ENCODE results near the gene DGCR6.
A peak's percentile ranks its signal among the peaks of the same experiment; 100 is the strongest.
"Not testable (repeated sequence)": the region's sequence is repeated elsewhere in the genome, so short reads cannot be mapped to it uniquely, and the experiment has no call there.

DGCR6 gene

DNA sequence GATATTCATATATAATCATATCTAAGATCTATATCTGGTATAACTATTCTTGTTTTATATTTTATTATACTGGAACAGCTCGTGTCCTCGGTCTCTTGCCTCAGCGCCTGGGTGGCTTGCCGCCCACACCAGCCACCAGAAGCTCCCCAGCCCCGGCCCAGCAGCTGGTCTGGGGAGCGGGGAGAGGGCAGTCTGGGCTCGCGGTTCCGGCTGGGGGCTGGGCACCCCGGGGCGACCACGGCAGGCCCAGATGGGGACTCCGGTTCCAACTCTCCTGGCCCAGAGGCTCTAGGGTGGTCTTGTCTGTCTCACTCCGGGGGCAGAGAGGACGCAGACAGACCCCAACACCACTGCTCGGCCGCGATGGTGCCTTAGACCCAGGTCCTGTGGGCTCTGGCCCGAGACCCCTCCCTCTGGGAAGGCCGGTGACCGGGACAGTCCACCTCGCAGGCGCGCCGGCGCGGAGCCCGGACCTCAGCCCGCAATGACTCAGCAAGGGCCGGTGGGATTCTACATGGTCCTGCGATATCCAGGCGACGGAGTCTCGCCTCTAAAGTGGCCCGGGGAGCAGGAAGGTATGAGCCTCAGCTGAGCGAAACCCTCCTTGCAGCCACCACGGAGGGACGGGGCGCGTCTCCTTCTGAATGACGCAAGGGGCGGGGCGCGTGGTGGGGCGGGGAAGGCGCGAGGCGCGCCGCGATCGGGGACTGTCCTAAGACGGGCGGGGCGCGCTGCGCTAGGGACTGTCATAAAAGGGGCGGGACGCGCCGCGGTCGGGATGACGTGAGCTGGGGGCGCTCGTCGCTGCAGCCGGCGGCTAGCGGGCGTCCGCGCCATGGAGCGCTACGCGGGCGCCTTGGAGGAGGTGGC lies at the start of gene DGCR6:
Gene DGCR6, plus strand, starts transcription at position 781 of the 870 bp plus-strand sequence. Its CDS starts 55 bp downstream, at position 836.
- FAIRE-seq = no peak

DNA sequence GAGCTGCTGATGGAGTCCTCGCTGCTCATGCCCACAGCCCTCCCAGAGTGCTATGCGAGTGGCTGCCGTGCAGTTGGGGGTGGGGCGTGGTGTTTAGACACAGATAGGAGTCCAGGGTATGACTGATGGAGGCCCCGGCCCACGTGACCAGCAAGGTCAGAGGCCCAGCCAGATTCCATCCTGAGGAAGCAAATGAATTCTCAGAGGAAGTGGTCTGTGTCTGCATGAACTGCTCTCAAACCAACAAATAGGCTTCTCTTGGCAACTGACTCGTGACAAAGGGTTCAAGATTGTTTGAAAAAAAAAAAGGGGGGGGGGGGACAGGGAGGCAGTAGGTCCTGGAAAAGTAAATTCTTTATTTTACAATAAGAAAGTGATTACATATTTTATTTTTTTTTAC lies 46.8 kb upstream of the DGCR6 start:
- not testable (repeated sequence) for FAIRE-seq

DNA sequence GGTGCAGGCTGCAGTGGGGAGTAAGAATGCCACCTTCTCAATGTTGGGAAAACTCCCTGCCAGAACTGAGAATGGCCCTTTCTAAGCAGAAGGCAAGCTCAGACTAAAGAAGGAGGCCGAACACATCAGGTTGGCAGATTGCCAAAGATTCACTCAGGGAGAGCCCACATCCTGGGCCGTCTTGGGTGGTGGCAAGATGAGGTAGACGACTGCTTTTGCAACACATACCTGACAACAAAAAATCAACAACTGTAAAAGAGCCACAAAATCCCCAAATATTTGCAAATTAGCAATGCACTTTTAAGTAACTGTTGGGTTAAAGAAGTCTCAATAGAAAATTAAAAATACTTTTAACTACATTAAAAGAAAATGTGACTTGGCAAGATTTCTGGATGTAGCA lies 24.9 kb upstream of the DGCR6 start:
- not testable (repeated sequence) for FAIRE-seq

DNA sequence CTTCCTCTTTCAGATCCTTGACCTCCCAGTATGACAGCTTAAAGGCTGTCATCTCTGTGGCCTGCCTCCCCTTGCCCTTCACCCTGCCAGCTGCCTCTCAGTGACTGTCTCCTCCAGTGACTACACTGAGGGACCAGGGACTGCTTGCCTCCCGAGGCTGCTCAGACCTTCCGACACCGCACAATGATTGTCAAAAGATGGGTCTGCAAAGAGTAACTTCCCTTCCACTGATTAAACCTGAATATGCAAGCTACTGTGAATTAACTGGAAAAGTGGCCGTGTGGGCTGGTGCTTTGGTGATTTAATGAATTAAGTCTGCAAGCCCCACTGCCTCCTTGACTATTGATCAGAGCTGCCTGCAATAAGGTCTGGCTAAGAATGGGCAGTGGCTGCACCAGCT lies 21.7 kb upstream of the DGCR6 start:
- not testable (repeated sequence) for FAIRE-seq

DNA sequence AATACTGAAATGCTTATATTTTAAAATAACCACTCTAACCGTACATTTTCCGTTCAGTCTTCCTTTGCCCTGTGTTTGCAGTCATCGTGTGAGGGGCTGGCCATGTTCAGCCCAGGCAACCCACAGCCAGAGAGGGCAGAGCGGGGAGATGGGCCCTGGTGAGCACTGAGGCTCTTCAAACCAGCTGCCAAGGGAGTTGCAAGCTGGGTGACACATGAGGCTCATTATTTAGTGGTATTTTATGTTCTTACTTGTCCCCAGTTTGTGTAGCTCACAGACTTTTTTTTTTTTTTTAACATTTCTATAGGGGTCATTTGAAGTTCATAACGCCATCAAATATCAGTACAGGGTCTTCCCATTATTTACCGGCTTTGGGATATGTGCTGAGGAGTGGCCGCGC lies 18.0 kb upstream of the DGCR6 start:
- FAIRE-seq = no peak

DNA sequence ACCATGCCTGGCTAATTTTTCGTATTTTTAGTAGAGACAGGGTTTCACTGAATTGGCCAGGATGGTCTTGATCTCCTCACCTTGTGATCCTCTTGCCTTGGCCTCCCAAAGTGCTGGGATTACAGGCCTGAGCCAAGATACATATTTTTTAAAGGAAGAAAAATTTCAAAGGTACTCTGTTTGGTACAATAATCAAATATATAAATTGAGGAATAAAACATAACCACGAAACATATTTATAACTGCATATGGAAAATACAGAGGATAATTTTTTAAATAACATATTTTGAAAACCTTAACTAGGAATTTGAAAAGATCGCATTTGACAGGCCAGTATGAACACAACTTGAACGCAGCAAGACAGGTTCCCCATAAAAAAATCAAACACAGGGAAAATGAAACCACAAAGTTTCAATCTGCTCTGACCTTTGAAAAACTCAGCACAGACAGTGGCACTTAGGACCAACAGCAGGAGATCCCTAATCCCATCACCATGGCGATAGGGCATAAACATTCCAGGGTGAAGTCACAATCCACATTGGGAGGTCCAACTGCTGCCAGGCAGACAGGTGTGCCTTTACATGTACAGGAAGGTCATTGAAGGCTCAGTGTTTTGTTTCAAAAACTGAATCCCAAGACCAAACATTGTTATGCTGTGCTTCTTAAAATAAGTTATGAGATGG lies 15.5 kb upstream of the DGCR6 start:
- FAIRE-seq = peak; percentile 100

DNA sequence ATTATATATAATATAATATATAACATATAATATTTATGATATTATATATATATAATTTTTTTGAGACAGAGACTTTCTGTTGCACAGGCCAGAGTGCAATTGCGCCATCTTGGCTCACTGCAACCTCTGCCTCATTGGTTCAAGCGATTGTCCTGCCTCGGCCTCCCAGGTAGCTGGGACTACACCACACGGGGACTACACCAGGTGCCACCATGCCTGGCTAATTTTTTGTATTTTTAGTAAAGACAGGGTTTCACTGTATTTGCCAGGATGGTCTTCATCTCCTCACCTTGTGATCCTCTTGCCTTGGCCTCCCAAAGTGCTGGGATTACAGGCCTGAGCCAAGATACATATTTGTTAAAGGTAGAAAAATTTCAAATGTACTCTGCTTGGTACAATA lies 12.3 kb upstream of the DGCR6 start:
- FAIRE-seq = not testable (repeated sequence)

DNA sequence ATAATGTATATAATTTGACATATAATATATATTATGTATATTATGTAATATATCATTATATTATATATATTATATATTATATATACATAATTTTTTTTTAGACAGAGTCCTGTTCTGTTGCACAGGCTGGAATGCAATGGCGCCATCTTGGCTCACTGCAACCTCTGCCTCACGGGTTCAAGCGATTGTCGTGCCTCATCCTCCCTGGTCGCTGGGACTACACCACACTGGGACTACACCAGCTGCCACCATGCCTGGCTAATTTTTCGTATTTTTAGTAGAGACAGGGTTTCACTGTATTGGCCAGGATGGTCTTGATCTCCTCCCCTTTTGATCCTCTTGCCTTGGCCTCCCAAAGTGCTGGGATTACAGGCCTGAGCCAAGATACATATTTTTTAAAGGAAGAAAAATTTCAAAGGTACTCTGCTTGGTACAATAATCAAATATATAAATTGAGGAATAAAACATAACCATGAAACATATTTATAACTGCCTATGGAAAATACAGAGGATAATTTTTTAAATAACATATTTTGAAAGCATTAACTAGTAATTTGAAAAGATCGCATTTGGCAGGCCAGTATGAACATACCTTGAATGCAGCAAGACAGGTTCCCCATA lies 10.0 kb upstream of the DGCR6 start:
- peak; percentile 100 for FAIRE-seq

DNA sequence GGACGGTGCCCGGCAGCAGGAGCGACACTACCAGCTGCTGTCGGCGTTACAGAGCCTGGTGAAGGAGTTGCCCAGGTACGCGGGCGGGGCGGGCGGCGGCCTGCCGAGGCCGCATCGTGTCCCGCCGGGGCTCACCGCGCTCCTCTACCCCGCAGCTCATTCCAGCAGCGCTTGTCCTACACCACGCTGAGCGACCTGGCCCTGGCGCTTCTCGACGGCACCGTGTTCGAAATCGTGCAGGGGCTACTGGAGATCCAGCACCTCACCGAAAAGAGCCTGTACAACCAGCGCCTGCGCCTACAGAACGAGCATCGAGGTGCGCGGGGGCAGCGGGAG lies 258 bp downstream of the DGCR6 start:
- not testable (repeated sequence) for FAIRE-seq

DNA sequence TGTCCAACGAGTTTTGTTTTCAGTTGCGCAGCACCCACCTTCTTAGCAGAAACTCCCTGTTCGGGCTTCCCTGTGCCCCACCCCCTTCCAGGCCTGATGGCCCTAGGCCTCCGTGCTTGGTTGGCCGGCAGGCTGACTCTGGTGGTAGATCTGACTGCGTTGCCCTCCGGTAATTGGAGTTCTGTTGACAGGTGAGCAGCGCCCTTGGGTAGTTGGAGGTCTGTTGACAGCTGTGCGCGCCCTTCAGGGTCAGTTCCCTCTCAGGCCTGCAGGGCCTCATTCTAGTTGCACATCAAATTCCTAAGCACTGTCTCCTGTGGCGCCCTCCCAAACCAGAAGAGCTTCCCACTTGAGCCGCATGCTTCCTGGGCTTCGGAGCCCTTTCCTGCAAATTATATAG lies 776 bp downstream of the DGCR6 start:
- FAIRE-seq = no peak

DNA sequence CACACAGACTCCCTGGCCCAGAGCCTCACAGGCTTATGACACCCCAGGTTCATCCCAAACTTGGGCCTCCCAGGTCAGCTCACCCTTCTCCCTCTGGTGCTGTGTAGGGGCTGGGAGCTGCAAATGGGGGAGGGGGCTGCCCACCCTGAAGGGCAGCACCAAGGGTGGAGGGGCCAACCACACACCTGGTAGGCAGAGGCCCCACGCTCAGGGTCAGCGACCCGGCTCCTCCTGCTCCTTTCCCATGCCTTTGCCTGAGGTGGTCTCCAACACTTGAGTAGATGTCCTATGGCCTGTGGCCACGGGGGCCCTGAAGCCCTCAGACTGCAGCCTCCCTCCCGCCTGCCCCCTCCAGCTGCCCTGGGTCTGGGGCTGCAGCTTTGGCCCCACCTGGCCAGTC lies 3.4 kb downstream of the DGCR6 start:
- FAIRE-seq = no peak

DNA sequence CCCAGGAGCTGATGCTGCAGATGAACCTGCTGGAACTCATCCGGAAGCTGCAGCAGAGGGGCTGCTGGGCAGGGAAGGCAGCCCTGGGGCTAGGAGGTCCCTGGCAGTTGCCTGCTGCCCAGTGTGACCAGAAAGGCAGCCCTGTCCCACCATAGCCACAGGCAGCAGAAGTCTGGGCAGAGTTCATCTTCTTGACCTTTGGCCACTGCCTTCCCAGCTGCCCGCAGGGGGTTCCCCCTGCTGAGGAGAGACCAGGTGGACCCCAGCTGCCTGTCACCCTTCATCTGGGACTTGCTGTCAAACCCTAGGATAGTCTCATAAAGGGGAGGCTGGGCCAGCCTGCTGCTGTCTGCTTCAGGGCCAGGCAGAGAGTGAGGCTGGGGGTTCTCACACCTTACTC lies 5.4 kb downstream of the DGCR6 start:
- not testable (repeated sequence) for FAIRE-seq

DNA sequence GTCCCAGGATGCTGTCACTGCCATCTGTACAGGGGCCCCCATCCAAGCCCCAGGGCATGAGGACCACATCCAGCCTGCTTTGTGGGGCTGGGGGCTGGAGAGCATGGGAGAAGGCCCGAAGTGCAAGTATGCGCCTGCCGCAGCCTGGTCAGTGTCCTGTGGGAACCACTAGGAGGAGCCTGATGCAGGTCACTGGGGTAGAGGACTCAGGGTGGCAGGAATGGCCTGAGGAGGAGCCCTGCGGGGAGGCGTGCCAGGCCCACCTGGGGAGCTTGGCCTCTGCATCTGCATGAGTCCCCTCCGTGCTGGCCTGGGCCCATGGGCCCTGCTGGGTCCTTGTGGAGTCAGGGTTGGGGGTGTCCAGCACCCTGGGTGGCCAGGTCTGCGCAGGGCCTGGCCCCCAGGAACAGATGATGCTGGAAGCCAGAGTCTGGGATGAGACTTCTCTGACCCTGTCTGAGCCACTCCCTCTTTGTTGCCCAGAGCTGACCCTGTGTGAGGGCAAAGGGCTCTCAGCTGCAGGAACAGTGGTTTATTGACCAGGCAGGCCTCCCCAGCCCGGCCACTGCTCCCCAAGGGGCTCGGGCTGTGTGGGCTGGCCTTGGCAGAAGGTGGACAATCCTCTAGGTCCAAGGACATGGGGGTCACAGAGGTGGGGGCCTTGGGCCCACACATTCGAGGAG lies 6.3 kb downstream of the DGCR6 start:
- FAIRE-seq = not testable (repeated sequence)

DNA sequence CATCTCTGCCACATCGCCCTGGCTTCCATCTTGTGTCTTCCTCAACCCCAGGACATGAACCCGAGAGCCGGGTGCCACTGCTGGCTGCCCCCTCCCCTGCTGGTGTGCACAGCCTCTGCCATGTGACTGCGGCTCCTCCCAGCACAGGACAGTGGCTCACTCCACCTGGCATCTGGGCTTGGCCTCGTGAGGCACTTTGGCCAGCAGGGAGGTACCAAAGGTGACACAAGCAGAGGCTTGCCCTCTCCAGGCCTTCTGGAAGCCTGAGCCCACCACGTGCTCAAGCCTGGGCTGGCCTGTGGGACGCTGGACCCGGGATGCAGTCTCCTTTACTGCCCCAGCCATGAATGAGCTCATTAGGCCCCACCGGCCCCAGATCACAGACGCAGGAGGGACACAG lies 8.4 kb downstream of the DGCR6 start:
- FAIRE-seq = not testable (repeated sequence)

DNA sequence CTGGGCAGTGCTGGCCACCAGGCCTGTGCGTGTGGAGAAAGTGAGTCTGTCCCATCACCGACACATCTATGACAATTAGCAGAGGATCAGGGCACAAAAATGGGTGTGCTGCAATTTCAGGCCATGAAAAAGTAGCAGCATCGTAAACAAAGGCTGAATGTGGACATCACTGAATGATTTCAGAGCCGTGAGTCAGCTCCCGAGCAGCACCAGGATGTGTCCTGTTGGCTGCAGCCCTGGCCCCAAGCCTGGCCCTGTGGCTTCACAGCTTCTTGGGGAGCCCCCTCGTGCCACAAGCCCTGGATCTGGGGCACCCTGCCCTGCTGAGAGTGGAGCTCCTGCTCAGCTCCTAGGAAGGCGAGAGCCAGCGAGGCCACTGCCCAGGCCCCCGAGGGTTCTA lies 9.4 kb downstream of the DGCR6 start:
- not testable (repeated sequence) for FAIRE-seq

DNA sequence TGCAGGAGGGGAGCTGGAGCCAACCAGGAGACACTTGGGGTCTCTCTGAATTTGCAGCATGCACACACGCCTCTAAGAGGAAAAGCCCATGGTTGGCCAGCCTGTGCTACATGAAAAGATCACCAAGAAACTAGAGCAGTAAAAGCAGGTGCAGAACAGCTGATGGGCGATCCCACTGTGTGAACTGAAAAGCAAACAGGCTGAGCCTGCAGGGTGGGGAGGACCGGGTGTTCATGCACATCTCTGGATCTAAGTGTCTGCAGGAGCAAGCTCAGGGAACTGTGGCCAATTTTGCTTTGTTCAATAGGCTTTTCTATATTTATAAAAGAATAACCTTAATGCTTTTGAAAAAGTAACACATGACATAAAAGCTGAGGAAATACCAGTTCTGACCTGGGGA lies 11.7 kb downstream of the DGCR6 start:
- FAIRE-seq = not testable (repeated sequence)

DNA sequence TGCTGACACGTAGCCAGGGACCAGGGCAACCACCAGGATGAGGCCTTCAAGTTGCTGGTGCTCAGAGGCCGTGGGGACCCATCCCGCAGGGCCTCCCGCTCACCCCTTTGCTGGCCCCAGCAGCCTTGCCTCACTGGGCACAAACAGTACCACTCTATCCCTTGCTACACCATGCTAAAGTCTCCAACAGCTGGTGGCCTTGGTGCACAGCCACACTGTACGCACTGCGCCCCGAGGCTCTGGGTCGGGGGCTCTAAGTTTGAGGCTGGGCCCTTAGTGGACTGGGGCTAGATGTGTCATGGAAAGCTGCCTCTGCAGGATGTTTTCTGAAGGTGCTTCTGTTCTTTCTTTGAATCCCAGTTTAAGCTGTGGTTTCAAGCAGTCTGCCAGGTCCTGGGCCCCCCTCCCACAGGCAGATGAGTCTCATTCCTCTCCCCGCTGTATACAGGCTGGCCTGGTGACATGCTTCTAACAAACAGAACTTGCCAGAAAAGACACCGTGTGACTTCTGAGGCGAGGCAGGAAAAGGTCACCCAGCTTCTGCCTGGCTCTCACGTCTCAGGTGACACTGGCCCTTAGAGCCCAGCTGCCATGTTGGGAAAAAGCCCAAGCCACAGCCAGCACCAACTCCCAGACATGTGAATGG lies 14.3 kb downstream of the DGCR6 start:
- FAIRE-seq = not testable (repeated sequence)

DNA sequence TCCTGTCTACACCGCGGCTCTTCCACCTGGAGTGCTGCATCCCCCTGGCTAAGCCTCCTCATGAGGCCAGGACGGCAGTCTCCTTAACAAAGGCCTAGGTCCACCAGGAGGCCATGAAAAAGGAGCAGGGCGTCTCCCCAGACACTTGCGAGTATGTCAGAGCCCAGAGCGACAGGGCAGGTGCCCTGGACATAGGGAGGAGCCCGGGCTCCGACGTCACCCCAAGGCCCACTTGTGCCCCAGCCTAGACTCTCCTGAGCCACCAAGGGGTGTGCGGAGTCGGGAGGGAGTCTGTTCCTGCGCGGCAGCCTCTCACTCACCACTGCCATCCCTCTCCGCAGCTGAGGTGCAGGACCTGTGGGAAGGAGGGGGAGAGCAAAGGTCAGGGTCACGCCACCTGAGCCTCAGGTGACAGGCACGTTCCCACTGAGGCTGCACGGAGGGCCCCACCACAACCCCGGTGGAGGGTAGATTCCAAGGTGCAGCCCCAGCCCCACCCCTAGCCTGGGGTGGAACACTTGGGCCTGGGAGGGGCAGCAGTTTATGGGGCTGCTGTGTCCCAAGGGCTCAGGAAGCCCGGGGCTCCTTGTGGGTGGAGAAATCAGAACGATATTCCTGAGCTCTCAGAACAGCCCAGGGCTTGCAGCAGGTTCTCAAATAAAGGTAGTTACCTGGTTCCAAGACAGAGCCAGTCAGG lies 19.4 kb downstream of the DGCR6 start:
- FAIRE-seq = no peak

DNA sequence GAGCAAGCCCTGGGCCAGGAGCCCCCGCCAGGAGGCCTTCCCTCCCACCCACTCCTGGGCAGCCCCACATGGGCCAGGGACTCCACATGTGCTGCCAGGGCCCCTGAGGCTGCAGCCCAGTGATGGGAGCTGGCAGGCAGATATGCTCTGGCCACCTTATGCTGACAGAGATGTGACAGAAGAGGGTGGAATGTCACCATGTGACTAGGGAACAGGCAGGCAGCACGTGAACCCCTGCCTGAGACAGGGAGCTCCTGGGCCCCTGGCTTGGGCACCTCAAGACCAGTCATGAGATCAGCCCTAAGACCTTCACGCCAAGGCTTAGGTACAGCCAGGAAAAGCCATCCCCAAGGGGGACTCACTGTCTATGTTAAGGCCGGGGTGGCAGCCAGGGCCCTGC lies 20.9 kb downstream of the DGCR6 start:
- FAIRE-seq = no peak

DNA sequence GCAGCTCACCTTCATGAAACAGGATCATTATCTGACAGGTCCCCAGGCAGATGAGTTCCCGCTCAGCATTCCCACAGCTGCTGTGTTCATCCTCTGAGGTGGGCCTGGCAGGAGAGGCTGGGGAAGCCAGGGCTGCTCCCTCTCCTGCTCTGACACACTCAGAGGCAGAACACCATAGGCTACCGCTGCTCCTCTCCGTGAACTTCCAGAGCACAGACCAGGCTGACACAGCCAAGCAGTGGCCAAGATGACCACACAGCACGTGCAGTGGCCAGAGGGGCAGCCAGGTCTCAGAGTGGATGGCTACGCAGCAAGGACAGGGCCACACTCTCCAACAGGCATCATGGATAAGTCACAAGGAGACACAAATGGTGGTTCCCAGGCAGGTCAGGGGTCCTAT lies 21.5 kb downstream of the DGCR6 start:
- FAIRE-seq = no peak

DNA sequence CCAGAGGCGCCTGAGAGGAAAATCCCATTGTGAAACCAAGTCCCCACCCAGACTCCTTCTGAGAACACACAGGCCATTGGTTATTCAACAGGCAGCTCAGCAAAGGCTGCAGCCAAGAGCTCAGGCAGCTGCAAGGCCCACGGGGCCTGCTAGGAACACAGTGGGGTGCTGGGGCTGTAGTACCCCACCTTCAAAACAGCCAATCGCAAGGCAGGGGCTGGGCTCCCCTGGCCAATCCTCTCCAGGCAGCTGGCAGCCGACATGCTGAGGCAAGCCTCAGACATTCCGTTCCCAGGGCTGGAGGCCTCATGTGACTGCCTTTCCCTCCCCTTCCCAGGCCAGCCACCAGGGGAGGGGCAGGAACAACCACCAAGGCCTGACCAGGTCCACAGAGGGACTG lies 23.3 kb downstream of the DGCR6 start:
- no peak for FAIRE-seq
